HG03439 (cell line): ENCODE data around the gene MED15.
"Not testable (repeated sequence)": the region's sequence is repeated elsewhere in the genome, so short reads cannot be mapped to it uniquely, and the experiment has no call there.

ENCODE experiments used
- ATAC-seq: cut with Tn5 transposase; IDR thresholded peaks from one replicate; pipeline ENCODE4 v1.9.1; 2021; ENCODE audit warnings: mild to moderate bottlenecking, moderate library complexity; ENCODE audit not compliant: unreplicated experiment

The MED15 gene

DNA sequence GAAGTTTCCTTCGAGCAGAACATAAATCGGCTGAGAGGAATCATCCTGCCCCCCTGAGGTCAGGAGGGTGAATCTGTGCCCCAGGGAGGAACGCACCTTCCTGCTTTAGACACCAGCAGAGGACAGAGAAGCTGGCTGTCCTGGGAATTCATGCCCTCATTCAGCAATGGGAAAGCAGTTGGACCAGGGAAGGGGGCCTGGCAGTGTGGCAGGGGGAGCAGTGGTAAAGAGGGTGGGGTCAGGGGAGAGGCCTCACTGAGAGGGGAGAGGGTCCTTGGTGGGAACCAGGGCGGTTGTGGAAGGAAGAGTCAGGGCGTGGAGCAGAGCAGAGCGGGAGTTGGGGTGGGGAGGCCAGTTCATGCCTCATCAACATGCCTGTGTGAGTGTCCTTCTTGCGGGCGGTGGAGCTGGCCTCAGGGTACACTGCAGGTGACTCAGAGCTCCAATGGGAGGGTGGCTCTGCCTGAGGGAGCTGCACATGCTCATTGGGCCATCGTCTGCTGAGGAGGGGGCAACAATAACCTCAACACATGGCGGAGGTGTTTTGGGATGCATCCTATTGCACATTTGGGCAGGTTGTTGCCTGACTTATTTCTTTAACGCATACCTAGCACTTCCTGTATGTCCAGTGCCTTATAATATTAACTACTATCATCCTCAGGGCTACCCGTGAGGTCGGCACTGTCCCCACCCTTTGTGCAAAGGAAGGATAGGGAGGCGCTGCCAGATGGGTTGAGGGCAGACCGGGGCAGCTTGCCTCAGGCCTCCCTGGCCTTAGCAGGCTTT, 23.2 kb downstream of the MED15 start:
- no peak for ATAC-seq

DNA sequence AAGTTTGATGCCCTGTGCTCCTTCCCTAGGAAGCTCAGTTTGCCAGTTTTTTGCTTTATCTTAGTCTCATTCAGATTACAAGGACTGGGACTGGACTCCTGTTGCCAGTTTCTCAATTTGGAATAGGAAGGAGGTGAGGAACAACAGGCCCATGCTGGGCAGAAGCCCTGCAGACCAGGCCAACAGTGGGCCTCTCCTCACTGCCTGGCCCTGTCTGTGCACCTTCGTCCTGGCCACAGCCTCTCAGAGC, 23.7 kb downstream of the MED15 start:
- ATAC-seq, result no peak

- no peak for ATAC-seq
These were observed 24.2 kb downstream of the MED15 start for GRCh38 chr22:20531404-20532201.

- ATAC-seq, result no peak
These were observed 25.0 kb downstream of the MED15 start for GRCh38 chr22:20532256-20532993.

- no peak for ATAC-seq
These were observed 25.9 kb downstream of the MED15 start for GRCh38 chr22:20533095-20533878.

- ATAC-seq, result no peak
These were observed 26.5 kb downstream of the MED15 start for GRCh38 chr22:20533879-20534265.

DNA sequence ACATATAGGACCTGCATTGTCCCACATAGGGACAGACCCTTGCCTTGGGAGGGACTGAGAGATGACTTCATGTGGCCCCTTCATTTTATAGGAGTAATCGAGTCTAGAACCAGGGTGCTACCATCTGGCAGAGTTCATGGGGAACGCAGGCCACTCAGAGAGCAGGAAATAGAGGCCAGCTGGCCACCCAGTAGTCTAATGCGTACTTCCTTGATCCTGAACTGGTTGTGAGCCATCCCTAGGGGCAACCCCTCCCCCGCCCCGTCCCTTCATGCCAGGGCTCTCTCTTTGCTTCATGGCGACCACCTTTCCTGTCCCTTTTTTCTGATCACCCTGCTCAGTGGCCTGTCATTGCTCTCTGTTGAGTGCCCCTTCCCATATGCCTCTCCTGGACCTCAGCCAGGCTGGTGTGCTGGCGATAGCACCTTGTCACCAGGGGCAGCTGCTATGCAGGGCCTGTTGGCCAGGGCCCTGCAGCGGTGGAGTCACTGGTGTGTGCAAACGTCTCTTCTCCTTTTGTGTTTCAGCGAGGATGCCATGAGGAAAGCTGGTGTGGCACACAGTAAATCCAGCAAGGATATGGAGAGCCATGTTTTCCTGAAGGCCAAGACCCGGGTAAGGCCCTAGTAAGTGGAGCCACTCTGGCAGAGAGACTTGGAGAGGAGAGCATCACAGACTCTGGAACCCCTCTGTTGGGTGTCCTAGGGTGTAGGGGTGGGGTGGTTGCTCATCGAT, 29.3 kb downstream of the MED15 start:
- ATAC-seq, result no peak

- no peak for ATAC-seq
These were observed 29.9 kb downstream of the MED15 start for GRCh38 chr22:20537325-20537756.

- ATAC-seq, result no peak
These were observed 30.6 kb downstream of the MED15 start for GRCh38 chr22:20537983-20538382.

- ATAC-seq, result not testable (repeated sequence)
These were observed 31.5 kb downstream of the MED15 start for GRCh38 chr22:20538875-20539274.

DNA sequence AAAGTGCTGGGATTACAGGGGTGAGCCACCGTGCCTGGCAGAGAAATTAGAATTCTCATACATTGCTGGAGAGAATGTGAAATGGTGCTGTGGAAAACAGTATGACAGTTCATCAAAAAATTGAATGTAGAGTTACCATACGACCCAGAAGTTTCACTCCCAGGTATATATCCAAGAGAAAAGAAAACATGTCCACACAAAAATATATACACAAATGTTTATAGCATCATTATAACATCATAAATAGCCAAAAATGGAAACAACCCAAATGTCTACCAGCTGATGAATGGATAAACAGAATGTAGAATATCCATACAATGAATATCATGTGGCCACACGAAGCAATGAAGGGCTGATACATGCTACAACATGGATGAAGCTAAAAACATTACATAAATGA, 34.6 kb downstream of the MED15 start:
- ATAC-seq, result no peak

GRCh38 chr22:20542736-20543135, 35.3 kb downstream of the MED15 start:
- ATAC-seq, result no peak

- not testable (repeated sequence) for ATAC-seq
These were observed 37.9 kb downstream of the MED15 start for GRCh38 chr22:20545318-20545634.

DNA sequence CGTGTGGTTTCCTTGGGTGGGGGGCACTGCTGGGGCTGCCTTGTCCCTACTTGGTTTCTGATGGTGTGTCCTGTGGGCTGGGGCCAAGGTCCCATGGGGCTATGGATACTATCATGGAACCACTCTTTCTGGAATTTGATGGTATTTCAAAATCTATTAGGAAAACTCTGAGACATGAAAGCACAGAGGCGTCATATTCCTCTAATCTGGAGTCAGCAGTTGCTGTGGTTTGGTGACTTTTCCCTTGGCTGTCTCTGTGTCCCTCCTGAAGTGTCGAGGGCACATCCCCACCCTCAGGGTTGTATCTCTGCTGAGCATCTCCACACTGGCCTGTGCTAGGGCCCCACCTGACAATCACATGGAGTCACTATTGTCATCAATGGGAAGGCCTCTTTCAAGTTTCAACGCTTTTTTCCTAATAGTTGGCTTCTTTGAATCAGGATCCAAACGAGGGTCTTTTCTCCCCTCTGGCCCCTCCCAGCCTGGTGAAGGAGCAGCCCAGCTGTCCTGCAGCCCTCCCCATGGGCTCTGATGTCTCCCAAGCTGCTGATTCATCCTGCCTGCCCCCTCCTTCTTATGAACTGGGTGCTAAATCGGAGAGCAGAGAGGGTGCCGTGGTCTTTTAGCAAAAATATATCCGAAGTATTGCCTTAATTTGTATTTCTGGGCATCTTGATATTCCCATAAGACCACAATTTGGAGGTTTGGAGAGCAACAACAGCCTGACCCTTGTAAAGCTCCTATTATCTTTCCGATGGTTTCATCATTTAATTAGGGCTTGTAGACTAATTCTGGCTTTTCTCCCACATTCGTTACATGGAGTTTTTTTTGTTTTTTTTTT, 38.5 kb downstream of the MED15 start:
- ATAC-seq, result no peak

DNA sequence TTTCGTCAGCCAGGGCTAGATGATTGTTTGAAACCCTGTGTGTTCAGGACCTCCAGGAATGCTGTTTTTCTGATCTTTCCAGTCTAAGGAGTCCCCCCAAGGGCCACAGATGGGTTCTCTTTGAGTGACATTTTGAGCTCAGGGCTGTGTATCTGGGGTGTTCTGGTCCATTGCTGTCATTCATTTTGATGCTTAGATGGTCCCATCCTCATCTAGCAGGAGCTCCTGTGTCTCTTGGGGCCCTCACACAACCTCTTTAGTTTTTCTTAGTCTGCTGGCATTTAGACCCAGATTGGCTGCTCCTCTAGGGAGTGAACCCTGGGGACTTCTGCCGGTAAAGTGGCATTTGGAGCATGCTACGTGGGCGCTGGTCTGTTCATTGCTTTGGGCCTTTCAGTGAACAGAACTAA, 39.1 kb downstream of the MED15 start:
- no peak for ATAC-seq

DNA sequence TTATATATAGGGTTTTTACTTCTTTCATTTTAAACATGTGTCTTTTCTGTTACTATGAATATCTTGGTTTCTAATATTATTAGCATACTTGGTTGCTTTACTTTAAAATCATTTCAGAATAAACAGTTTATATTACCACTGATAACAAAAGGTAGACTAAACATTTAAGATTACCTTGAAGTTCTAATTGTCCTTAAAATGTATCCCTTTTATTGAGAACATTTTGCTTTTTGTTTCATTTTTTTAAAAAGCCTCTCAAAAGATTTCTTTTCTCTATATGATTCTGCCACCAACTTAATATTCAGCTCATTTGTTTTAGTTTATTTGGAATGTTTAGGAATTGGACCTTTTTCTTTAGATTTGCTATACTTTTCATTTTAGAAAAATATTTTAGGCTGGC, 39.6 kb downstream of the MED15 start:
- ATAC-seq, result no peak

GRCh38 chr22:20548806-20549205, 41.4 kb downstream of the MED15 start:
- ATAC-seq, result no peak

DNA sequence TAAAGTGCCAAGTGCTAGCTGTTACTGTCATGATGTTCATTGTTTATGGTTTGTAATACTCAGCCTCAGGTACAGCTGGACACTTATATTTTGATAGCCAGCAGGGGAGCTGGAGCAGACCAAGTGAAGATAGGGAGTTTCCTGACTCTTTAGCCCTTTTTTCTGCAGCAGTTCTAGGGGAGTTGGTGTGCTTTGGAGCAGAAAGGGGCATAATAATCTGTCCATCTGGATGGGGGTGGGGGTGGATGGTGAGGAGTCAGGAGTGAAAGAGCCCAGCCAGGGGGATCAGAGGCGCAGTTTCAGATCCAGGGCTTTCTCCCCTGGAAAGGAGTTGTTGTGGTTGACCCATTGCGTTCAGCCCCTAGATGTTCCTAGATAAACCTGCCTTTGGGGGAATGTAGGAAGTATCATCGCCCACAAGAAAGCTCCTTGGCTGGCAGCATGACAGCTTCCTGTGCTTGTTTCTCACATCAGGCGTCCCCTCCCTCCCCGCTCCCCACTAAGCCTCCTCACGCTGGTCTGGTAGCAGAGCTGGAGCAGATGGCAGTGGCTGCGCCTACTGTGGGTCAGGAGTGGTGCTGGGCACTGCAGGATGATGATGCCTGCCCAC, 41.9 kb downstream of the MED15 start:
- ATAC-seq, result no peak
